ENCODE data around the gene KIF3C.

The KIF3C gene

DNA sequence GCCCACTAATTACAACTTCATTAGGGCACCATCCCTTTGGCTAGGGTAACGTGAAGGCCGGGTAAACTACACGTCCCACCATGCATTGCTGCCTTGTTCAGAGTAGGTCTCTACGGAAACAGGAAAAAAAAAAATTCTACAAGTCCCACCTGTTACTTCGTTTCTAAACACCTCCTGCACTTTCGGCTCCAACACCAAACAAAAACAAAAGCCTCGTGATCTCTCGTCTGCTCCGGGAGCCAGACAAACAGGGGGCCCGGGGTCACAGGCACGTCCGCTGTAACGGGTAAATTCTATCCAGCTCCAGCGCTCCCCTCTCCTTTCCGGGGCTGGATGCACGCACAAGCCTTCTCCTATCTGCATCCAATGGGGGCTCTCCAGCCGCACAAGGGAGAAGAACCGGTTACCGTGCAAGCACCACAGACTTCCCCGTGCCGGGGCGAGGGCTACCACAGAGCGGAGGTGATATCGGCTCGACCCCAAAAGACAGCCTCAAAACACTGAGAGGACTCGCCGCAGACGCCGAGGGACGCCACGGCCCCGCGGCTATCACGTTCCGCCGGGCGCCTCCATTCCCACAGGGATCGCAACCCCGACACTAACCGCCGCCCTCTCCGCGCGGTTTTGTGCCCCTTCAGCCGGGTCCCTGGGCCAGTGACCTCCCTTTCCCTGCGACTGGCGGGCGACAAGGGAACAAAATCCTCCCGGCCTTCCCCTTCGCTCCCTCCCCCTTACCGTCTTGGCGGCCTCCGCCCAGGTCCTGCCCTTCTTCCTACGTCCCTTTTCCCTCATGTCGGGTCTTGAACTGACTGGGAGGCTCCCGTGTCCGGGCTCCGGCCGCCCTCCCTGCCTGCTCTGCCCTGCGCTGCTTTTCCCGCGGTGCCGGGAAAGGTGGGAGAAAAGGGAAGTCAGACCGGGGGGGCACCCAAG is 104.6 kb downstream of the KIF3C start:
- DNase-seq (ENCODE audit: low read depth) = peak; percentile 36
